ENCODE measurements around the gene ELAVL3.

- TF ChIP-seq CTCF (IDR thresholded peaks at IDR 0.05; ENCODE audit: borderline replicate concordance, extremely low read depth, low read length, poor library complexity, severe bottlenecking): no peak
- no peak for TF ChIP-seq EZH2 (IDR thresholded peaks at IDR 0.05; ENCODE audit: borderline replicate concordance, low read depth, low read length, severe bottlenecking)
Measured at GRCh38 chr19:11486661-11487503, 6.0 kb upstream of the ELAVL3 start.
